ENCODE results near the gene PCDHB3.

DNA sequence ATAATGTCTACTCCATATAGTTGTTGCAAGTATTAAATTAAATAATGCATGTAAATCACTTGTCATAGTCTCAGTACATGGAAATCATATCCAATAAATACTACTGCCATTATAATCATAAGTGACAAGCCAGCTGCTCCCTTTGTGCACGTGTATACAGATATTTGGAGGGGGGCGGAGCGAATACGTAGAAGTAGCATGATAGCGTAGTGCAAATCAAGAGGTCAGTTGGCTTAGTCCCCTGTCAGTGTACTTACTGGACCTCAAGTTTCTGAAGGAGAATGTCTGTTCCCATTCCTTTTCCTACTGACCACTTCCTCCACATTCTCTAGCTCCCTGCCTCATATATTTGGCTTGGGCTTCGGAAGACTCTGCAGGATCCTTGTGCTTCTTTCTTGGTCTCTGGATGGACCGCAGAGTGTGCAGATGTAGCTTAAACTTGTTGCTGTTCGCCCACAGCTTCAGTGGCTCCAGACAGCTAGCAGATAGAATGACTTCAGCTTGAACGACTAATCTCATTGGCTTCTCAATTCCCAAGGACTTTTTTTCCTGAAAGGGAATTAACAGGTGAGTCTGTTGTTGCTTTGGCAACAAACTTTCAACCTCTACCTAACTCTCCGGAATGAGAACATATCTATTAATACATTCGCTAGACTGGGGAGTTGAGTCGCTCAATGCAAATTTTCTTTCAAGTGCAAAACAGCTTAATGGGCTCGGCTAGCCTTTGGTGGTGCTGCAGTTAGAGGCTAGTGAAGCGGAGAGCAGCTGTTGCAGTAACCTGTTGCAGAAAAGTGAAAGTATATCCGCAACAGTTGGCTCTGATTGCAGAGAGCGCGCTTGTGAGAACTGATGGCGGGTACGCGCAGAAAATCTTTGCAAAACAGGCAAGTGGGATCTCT, 49.4 kb upstream of the PCDHB3 start, which contains the start of gene PCDHB1:
- TF ChIP-seq, protein P1, sequence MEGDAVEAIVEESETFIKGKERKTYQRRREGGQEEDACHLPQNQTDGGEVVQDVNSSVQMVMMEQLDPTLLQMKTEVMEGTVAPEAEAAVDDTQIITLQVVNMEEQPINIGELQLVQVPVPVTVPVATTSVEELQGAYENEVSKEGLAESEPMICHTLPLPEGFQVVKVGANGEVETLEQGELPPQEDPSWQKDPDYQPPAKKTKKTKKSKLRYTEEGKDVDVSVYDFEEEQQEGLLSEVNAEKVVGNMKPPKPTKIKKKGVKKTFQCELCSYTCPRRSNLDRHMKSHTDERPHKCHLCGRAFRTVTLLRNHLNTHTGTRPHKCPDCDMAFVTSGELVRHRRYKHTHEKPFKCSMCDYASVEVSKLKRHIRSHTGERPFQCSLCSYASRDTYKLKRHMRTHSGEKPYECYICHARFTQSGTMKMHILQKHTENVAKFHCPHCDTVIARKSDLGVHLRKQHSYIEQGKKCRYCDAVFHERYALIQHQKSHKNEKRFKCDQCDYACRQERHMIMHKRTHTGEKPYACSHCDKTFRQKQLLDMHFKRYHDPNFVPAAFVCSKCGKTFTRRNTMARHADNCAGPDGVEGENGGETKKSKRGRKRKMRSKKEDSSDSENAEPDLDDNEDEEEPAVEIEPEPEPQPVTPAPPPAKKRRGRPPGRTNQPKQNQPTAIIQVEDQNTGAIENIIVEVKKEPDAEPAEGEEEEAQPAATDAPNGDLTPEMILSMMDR (conservative IDR thresholded peaks at IDR 0.05 in 1 of 2, IDR thresholded peaks at IDR 0.05 in 1 of 2; ENCODE audit: extremely low read depth in 1 of 2, insufficient read depth in 1 of 2, low read depth in 1 of 2, low read length in 2 of 2) = no peak
- no peak for TF ChIP-seq EZH2 (IDR thresholded peaks at IDR 0.05; ENCODE audit: borderline replicate concordance, low read length)

Measured in mammary epithelial cell (primary cell).